HG03442 (cell line): ENCODE data around the gene ARIH2.

ENCODE experiments used
- ATAC-seq: cut with Tn5 transposase; IDR thresholded peaks from one replicate; pipeline ENCODE4 v1.9.1; 2021; ENCODE audit warnings: mild to moderate bottlenecking, moderate library complexity; ENCODE audit not compliant: unreplicated experiment

ARIH2 gene

GRCh38 chr3:48970586-48970985 lies 51.9 kb downstream of the ARIH2 start:
- ATAC-seq, result no peak

- ATAC-seq, result no peak
These were observed 55.6 kb downstream of the ARIH2 start for GRCh38 chr3:48974076-48974864.

- ATAC-seq, result no peak
These were observed 60.8 kb downstream of the ARIH2 start for GRCh38 chr3:48979451-48979850.

GRCh38 chr3:48980295-48980694 lies 61.7 kb downstream of the ARIH2 start:
- ATAC-seq, result no peak

DNA sequence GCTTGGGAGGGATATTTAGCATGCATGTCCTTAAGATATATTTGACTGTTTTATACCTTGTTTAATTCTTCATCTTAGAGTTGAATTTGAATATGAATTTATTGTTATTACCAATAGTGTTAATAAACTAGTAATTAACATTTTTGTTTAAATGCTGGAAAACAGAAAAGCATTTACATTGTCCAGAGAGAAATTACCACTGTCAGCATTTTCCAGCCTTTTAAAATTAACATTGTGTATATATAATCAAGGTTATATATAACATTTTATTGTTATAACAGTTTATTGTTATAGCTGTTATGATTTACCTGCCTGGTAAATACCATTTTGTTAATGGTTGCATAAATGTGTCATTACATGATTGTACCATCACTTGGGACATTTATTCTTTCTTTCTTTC lies 63.4 kb downstream of the ARIH2 start:
- ATAC-seq, result no peak

DNA sequence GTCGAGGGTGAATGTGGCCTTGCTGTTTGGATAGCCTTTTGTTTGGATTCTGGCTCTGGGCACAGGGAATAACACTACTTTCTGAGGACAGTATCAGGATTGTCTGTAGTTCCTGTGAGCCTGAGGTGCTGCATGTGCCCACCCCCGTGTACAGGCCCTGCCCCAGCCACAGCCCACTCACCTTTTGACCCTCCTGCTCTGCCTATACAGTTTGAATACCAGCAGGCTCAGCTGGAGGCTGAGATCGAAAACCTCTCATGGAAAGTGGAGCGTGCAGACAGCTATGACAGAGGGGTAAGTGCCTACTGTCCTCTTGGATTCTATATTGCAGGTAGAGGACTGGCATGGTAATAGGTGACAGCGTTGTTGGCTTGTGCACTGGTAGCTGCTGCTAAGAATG lies 64.0 kb downstream of the ARIH2 start:
- ATAC-seq, result no peak

- no peak for ATAC-seq
These were observed 64.5 kb downstream of the ARIH2 start for GRCh38 chr3:48983096-48983495.

DNA sequence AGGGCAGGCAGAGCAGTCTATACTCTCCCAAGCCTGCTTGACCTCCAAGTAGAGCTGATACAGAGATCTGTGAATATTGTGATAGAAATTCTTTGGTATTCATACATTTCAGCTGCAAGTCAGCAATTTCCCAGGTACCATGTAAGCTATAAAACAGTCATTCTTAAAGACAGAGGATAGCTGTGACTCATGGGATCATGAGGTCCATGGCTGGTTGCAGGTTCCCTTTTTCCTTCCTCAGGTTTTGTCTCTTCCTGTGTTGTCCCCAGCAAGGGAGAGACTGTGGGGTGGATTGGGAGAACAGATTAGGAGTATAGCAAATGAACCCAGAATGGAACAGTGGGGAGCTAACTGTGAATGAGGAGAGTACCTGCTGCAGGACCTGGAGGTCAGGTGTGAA lies 66.0 kb downstream of the ARIH2 start:
- no peak for ATAC-seq

- no peak for ATAC-seq
These were observed 67.3 kb downstream of the ARIH2 start for GRCh38 chr3:48985831-48986376.

GRCh38 chr3:48989126-48989795 lies 70.6 kb downstream of the ARIH2 start:
- ATAC-seq, result no peak

GRCh38 chr3:48989796-48990635 lies 71.4 kb downstream of the ARIH2 start, which contains the start of gene P4HTM:
P4HTM (plus strand) TSS chr3:48990241; CDS start chr3:48990257, 16 bp downstream.
- ATAC-seq, result peak; percentile 54

- peak; percentile 11 for ATAC-seq
These were observed 72.2 kb downstream of the ARIH2 start for GRCh38 chr3:48990636-48991469.

DNA sequence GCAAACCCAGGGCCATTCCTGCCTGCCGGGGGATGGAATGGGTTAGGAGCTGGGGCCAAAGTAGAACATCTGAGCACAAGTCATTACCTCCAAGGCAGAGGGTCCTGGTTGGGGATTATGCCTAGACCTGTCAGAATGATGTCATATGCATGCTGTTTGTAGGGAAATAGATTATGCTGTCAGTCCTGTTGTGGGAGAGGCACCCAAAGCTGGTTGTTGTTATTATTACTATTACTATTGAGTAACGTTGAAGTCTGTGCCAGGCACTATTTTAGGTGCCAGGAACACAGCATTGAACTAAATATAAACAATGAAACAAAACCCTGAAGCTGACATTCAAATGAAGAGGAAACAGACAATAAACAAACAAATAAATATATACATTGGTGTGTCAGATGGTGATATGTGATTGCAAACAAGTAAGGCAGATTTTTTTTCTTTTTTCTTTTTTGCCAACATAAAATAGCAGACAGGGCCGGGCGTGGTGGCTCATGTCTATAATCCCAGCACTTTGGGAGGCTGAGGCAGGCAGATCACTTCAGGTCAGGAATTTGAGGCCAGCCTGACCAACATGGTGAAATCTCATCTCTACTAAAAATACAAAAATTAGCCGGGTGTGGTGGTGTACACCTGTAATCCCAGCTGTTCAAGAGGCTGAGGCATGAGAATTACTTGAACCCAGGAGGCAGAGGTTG lies 73.4 kb downstream of the ARIH2 start:
- no peak for ATAC-seq

DNA sequence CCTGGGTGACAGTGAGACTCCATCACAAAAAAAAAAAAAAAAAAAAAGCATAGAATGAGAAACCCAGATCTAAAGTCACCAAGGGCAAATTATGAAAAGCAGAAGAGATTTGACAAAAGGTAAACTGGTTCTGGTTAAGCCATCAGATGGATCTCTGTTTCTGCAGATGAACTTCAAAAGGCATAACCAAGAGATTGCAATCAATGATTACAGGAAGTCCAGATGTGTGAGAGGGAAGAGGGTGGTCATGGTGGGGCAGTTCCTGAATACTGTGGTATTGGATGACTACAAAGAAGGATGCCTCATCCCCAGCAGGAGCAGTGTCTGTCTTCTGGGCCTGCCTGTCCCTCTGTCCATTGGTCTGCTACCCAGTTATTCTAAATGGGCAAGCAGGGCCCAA lies 75.2 kb downstream of the ARIH2 start:
- ATAC-seq, result no peak

GRCh38 chr3:48996640-48997039 lies 78.0 kb downstream of the ARIH2 start:
- ATAC-seq, result no peak

GRCh38 chr3:48997102-48997635 lies 78.5 kb downstream of the ARIH2 start:
- no peak for ATAC-seq

DNA sequence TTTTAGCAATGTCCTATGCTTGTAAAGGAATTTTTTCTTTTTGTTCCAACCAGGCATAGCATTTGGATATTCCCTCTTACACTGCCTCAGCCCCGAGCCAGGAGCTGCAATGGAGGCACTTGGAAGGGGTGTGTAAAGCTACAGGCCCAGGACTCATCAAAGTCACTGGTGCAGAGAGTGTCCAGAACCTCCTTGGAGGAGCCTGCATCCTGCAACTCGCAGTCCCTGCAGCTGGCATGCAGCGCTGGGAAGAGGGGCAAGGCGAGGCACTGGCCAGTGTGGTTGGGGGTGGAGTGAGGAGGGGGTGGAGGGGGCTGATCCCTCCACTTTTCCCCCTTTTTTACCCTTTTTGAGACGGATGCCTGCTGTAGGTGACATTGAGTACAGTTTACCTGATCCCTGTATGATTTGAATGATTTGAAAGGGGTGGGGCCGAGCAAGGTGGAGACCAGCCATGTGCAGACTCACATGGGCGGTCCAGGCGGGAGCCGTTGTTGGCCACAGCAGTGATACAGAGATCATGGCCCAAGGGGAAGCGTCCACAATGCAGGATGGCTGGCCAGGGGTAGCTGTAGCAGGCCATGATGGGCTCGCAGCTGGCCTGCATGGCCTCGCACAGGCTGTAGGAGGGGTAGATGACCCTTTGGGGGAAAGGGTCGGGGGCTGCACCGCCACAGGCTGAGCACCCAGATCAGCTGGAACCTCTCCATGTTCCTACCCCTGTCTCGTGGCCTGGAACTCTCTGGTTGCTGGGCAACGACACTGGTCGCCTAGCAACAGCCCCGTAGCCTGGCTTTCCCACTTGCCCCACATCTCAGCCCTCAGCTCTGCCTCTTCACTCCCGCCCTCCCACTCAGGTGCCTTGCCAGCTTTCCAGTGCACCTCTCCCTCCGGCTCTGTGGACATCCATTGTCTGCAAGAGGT lies 79.3 kb downstream of the ARIH2 start:
- no peak for ATAC-seq

- no peak for ATAC-seq
These were observed 80.6 kb downstream of the ARIH2 start for GRCh38 chr3:48999085-48999858.
